Stimulated activated CD8-positive, alpha-beta memory T cell treated with anti-CD3 and anti-CD28 coated beads, Interleukin-2, amount 100 ng/mL, for 1 hour (primary cell): ENCODE data around the gene ZNF814.
A peak's percentile ranks its signal among the peaks of the same experiment; 100 is the strongest.
"Not testable (repeated sequence)": the region's sequence is repeated elsewhere in the genome, so short reads cannot be mapped to it uniquely, and the experiment has no call there.

Experiments
- DNase-seq, 2 donors: peaks; one replicate each; pipeline ENCODE4 v3.0.0-alpha.2; 2020; ENCODE audit warnings: low read depth in 2 of 2

ZNF814 gene

GRCh38 chr19:57888560-57889231 is at the start of gene ZNF814:
TSS of gene ZNF814 (minus strand) at chr19:57889037. CDS start at chr19:57888802, 235 bp downstream.
- peak; percentile 55 to 71 for DNase-seq

DNA sequence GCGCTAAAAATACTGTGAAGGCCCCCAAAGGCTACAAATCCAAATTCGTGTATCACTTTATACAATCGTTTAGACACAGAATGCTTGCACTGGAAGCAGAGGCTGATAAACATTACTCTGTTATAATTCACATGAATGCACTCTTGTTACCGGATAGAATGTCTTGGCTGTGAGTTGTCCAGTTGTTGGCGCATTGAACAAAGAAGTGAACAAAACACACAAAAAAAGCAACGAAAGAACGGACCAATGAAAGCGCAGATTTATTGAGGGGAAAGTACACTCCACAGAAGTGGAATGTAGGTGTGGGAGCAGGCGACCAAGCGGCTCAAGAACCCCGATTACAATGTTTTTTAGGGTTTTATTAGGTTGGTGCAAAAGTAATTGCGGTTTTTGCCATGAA is 46.9 kb upstream of the ZNF814 start:
- DNase-seq = no peak

DNA sequence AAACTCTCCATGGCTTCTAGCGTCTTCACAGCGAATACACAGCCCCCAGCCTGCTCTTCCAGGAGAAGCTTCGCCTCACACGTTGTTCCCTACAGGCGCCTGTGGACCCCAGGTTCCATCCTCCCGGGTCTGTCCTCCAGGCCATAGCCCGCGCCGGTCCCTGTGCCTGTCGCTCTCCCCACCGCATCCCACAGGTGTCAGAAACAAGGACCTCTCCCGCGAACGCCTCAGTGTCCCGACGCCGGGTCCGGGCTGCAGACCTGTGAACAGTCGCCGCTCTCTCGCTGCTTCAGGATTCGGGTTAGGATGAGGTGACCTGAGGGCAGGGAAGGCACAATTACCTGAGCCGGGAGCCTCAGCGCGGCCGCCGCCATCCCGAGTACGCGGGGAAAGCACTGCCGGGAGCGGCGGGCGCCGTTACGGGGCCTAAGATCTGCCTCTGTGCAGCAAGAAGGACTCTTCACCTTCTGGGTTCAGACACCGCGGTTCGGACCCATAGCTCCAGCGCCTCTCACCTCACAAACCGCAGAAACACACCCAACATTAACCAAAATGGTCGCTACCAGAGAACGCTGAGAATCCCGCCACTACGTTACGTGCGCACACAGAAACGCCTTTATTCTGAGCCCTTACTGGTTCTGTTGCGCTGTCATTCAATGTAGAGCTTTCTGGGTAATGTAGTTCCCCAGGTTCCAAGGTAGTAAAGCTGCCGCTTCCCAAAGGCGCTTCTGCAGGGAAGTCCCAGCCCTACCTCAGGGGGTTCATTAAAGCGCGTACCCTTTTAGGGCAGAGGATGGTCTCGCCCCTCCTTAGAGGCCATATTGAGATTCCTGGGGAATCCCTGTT is 46.2 kb upstream of the ZNF814 start, which contains the start of gene ZNF418:
Gene ZNF418 (minus strand): TSS at position 583 of the 846 bp plus-strand sequence. CDS start 1,580 bp downstream, outside the sequence.
- no peak for DNase-seq

GRCh38 chr19:57927587-57927986 is 38.8 kb upstream of the ZNF814 start:
- no peak for DNase-seq

- peak; percentile 66 to 80 for DNase-seq
These were observed 27.5 kb upstream of the ZNF814 start, which contains the start of gene ZNF417 for GRCh38 chr19:57916168-57916995. TSS of gene ZNF417 (minus strand) at chr19:57916592. CDS start at chr19:57916411, 181 bp downstream.

GRCh38 chr19:57914531-57914930 is 25.7 kb upstream of the ZNF814 start:
- DNase-seq = no peak

DNA sequence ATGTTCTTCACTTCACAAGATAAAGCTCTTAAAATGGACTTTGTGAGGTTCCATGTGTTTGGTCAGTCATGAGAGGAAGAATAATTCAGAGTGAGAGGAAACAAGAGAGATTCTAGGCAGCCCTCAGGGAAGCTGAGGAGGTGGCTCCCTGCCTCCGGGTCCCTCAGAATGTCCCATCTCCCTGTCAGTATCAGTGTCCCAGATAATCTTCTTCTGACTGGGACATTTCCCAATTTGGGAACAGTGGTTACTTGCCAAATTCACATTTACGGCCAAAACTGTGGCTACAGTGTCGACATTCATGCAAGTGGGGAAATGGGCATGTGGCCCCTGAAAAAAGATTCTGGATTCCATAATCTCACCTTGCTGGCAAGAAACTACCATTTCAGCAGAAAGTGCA is 18.6 kb upstream of the ZNF814 start:
- no peak for DNase-seq

DNA sequence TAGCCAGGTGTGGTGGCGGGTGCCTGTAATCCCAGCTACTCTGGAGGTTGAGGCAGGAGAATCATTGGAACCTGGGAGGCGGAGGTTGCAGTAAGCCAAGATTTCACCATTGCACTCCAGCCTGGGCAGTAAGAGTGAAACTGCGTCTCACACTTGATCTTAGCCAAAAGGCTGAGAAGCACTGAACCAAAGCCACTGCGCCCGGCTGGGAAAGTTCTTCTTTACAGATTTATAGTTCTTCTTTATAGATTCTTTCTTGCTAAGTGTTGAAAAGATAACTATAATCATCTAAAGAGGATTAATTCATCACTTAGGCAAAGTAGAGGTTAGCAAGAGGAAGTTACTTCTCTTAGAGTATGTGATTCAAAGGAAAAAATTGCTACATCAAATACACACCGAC is 16.4 kb upstream of the ZNF814 start:
- no peak for DNase-seq

DNA sequence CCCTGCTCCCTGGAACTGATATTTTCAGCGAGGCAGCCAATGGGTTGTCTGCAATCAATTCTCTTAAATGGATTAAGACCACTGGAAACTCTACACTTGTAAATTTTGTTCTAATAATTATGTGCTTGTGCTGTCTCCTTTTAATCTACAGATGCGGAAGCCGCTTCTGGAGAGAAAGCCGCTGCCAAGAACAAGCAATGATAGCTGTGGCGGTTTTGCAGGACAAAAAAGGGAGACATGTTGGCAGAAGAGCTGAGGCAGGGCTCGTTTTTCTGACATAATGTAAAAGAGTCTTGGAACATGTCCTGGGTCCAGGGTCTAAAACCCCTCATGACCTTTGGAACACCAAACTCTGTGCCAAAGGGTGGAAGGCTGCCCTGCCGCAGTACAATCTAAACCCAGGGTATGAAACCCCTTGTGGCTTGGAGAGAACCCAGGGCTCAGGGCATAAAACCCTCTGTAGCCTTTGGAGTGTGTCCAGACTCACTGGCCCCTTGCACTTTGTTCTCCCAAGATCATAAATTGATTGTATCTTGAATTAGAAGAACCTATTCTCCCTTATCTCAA is 14.9 kb upstream of the ZNF814 start:
- DNase-seq = no peak

DNA sequence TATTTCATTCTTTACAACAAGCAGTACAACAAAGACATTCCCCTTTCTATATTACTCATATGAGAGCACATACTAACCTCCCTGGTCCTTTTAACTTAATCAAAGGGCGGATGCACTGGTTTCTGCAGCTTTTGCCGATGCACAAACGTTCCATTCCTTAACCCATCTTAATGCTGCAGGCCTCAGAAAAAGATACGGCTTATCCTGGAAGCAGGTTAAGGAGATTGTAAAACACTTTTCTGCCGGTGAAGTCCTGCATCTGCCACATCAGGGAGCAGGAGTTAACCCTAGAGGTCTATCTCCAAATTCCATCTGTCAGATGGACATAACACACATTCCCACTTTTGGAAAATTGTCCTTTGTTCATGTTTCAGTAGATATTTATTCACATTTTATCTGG is 11.5 kb upstream of the ZNF814 start:
- no peak for DNase-seq

DNA sequence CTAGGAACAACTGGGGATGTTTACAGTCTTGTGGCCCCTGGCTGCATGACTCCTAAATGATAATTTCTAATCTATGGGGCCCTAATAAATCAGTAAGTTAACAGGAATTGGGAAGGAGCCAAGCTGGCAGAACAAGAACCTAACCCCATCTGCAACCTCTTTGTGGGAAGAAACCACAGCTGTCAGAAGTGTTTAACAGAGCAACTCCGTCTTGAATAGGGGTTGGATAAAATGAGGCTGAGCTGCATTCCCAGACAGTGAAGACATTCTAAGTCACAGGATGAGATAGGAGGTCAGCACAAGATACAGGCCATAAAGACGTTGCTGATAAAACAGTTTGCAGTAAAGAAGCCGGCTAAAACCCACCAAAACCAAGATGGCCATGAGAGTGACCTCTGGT is 1.9 kb upstream of the ZNF814 start:
- DNase-seq = not testable (repeated sequence)

GRCh38 chr19:57888107-57888559 is 704 bp downstream of the ZNF814 start:
- DNase-seq = no peak

DNA sequence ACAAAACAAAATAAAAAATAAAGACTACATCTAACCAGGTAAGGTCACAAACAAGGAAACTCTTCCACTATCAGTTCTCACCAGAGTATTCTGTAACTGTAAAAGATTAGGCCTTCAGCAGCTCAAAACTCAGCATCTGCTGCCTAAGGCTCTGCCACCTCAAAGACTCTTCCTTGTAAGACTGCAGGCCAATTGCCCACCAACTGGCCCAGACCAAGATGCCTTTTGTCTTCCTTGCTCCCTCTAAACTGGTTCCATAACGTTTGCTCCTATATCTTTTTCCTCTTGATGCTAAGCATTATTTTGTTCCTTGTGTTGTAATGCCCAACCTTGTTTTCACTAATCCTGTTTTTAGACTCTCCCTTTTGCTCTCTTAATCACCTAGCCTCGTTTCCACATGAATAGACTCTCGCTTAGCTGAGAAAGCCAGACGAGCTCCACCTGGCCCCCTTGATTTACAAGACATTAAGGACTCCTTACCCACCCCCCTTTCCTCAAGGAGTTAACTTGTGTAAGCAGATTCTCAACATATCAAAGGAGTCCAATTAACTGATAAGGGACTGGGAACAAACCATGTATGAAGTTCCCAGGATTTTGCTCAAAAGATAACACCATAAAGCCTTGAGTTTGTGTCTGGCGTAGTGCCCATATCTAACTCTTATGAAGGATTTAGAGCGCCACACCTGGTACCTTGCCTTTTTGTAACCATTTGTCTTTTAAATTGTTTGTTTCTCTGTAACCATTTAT is 1.5 kb downstream of the ZNF814 start:
- no peak for DNase-seq

- DNase-seq = no peak
These were observed 2.8 kb downstream of the ZNF814 start for GRCh38 chr19:57886046-57886445.

DNA sequence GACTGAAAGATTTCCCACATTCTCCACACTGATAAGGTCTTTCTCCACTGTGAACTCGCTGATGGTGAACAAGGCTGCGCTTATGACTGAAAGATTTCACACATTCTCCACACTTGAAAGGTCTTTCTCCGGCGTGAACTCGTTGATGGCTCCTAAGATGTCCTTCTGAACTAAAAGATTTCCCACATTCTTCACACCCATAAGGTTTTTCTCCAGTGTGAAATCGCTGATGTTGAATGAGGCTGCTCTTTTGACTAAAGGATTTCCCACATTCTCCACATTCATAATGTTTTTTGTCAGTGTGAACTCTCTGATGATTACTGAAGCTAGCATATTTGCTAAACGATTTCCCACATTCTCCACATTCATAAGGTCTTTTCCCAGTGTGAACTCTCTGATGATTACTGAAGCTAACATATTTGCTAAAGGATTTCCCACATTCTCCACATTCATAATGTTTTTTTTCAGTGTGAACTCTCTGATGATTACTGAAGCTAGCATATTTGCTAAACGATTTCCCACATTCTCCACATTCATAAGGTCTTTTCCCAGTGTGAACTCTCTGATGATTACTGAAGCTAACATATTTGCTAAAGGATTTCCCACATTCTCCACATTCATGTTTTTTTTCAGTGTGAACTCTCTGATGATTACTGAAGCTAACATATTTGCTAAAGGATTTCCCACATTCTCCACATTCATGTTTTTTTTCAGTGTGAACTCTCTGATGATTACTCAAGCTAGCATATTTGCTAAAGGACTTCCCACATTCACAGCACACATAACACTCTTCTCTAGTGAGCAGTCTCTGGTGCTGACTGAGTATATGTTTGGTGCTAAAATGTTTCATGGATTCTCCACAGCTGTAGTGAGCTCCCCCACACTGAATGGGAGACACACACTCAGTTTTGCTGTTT is 14.7 kb downstream of the ZNF814 start:
- DNase-seq = not testable (repeated sequence)

DNA sequence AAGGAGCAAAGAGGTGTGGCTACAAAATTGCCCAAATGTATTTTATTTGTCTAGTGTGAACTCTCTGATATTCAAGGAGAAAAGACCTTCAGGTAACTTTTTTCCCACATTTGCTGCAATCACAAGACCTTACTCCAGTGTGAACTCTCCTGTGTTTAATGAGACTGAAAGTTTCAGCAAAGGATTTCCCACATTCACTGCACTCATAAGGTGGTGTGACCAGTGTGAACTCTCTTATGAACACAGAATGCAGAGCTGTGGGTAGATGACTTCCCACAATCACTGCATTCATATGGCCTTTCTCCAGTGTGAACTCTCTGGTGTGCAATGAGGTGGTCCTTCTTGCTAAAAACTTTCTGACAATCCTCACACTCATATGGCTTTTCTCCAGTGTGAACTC is 16.4 kb downstream of the ZNF814 start:
- DNase-seq = no peak

GRCh38 chr19:57870225-57870624 is 18.6 kb downstream of the ZNF814 start:
- DNase-seq = no peak

GRCh38 chr19:57869655-57870054 is 19.2 kb downstream of the ZNF814 start:
- not testable (repeated sequence) for DNase-seq

GRCh38 chr19:57867868-57868492 is 20.9 kb downstream of the ZNF814 start:
- no peak for DNase-seq
